GM13976 (cell line): ENCODE results near the gene TLDC2.
"Not testable (repeated sequence)": the region's sequence is repeated elsewhere in the genome, so short reads cannot be mapped to it uniquely, and the experiment has no call there.

Experiments used
- DNase-seq: peaks from one replicate; pipeline ENCODE4 v3.0.0; 2012; ENCODE audit warnings: low spot score
- in situ Hi-C: fragments of 300-500 bp; cut with MboI; formaldehyde crosslinking; loops from one replicate; pipeline ENCODE4 v1.12.0; 2022; ENCODE audit warnings: low sequenced_read_pairs, mixed read lengths, inconsistent platforms; ENCODE audit not compliant: unreplicated experiment
- TF ChIP-seq, protein P1 (sequence below): IDR thresholded peaks from 2 replicates; pipeline ENCODE4 v1.5.1; 2012; ENCODE audit warnings: borderline replicate concordance, mild to moderate bottlenecking; ENCODE audit not compliant: insufficient read depth; ENCODE audit errors: extremely low read depth, missing control alignments, control extremely low read depth

The TLDC2 gene

DNA sequence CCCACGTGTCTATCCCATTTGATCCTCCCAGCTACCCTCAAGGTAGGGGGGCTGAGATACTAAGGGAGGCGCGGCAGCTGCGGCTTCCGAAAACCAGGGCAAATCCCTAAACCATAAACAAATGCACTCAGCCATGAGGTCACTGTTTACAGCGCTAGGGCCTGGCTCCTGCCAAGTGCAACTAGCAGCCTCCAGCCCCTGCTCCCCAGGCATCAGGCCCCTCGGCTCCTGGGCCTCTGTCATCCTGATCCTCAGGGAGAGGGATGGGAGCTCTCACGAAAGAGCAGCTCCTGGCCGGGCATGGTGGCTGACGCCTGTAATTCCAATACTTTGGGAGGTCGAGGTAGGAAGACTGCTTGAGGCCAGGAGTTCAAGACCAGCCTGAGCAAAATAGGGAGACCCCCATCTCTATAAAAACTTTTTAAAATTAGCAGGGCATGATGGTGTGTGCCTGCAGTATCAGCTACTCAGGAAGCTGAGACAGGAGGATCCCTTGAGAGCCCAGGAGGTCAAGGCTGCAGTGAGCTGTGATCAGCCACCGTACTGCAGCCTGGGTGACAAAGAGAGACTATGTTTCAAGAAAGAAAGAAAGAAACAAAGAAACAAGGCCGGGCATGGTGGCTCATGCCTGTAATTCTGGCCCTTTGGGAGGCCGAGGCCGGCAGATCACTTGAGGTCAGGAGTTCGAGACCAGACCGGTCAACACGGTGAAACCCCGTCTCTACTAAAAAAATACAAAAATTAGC is 42.5 kb upstream of the TLDC2 start:
- TF ChIP-seq, protein P1, sequence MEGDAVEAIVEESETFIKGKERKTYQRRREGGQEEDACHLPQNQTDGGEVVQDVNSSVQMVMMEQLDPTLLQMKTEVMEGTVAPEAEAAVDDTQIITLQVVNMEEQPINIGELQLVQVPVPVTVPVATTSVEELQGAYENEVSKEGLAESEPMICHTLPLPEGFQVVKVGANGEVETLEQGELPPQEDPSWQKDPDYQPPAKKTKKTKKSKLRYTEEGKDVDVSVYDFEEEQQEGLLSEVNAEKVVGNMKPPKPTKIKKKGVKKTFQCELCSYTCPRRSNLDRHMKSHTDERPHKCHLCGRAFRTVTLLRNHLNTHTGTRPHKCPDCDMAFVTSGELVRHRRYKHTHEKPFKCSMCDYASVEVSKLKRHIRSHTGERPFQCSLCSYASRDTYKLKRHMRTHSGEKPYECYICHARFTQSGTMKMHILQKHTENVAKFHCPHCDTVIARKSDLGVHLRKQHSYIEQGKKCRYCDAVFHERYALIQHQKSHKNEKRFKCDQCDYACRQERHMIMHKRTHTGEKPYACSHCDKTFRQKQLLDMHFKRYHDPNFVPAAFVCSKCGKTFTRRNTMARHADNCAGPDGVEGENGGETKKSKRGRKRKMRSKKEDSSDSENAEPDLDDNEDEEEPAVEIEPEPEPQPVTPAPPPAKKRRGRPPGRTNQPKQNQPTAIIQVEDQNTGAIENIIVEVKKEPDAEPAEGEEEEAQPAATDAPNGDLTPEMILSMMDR = no peak
- in situ Hi-C loops = no loop called here
- DNase-seq = no peak

DNA sequence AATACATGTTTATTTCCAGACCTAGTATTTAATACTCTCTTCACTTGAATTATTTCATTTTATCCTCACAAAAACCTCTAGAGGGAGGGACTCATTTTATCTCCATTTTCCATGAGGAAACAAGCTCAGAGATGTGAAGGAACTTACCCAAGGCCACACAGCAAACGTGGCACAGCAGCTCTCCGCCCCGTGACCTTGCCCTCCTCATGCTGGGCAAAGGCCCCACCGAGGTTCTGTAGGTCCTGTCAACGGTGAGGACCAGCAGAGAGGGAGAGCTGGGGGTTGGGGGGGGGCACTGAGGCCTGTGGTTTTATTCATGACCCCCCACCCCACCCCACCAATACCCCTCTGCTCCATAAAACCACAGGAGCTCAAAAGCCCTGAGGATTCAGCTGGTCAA is 40.9 kb upstream of the TLDC2 start:
- no peak for DNase-seq
- TF ChIP-seq, protein P1 = no peak
- in situ Hi-C loops = no loop called here

DNA sequence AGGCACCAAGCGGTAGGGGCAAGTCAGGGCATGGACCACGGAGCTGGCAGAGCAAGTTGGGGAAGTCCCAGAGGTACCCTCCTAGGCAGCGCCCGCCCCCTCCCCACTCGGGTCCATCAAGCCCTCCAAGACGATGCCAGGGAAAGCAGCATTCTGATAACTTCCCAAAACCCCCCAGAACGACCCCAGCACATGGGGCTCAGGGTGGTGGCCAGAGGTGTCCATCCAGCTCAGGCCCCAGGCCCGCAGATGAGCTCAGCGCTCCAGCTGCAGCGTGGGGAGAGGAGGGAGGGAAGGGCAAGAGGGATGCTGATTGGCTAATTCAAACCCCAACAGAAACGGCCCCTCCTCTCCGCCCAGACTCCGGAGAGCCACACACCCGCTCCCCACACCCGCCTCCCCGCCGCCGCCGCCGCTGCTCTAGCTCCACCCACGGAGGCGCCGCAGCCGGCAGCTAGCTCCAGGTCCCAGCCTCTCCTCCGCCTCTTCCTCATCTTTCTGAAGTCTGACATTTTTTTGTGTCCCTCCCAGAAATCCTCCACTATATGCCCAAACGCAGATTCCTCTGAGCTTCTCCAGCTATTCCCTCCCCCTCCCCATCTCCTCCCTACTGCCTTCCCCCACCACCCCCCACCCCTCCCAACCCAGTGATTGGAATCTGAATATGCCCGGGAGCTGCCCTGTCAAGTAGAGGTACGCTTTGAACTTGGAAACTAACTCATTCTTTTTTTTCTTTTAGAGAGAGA is 40.3 kb upstream of the TLDC2 start:
- TF ChIP-seq, protein P1 = no peak
- peak; percentile 98 for DNase-seq
- in situ Hi-C loops = no loop called here

DNA sequence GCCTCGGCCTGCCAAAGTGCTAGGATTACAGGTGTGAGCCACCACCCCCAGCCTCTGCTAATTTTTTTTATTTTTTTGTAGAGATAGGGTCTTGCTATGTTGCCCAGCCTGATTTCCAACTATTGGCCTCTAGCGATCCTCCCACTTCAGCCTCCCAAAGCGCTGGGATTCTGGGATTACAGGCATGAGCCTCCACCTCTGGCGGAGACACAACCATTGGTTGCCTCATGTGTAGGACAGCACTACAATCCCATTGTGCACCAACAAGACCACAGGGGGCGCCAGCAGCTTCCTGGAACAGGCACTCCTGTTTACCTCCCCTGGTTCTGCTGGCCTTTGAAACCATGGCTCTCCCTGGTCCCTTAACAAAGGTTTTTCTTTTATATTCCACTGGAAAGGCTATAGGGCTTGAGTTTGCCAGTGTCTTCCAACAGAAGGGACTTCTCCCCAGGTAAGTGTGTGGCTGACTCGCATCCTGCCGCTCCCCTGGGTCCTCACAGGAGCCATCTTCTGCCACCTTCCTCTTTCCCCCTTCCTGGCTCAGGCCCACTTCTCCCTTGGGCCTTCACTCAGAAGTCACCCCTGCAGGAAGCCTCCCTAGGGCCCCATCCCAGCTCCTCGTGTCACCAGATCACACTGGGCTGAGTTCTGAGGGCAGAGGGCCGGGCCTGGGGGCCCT is 39.2 kb upstream of the TLDC2 start:
- TF ChIP-seq, protein P1 = peak; percentile 78
- in situ Hi-C loops = no loop called here
- DNase-seq = peak; percentile 81

DNA sequence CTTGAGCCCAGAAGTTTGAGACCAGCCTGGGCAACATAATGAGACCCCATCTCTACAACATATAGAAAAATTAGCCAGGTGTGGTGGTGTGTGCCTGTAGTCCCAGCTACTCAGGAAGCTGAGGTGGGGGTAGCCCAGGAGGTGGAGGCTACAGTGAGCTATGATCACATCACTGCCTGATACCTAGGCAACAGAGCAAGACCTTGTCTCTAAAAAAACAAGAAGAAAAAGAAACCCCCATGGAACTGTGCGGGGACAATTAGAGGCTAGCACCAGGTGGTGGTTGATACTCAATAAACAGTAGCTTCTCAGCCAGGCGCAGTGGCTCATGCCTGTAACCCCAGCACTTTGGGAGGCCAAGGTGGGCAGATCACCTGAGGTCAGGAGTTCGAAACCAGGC is 37.6 kb upstream of the TLDC2 start:
- in situ Hi-C loops, DNase-seq: not testable (repeated sequence)

DNA sequence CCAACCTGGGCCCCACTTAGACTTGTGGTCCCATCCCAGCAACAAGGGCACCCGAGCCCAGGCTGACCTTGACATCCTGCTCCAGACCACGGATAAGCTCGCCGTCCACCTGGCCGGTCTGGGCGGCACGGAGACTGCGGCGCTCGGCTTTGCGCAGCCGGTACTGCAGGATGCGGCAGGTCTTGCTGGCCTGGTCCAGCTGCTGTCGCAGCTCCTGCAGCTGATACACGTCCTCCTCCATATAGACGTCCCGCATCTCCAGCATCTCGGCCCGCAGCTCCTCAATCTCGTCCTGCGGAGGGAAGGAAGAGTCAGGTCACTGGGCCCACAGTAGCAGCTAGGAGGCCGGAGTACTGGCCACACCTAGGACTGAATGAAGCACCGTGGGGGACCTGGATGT is 36.8 kb upstream of the TLDC2 start:
- DNase-seq = no peak
- TF ChIP-seq, protein P1 = no peak
- in situ Hi-C loops = no loop called here

DNA sequence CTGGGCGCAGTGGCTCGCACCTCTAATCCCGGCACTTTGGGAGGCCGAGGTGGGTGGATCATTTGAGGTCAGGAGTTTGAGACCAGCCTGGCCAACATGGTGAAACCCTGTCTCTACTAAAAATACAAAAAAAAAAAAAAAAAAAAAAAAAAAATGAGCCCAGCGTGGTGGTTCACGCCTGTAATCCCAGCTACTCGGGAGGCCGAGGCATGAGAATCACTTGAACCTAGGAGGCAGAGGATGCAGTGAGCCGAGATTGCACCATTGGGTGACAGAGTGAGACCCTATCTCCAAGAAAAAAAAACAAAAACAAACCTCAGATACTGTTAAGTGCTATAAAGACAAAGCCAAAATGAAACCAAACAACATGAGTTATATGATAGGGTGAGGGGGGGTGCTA is 34.9 kb upstream of the TLDC2 start:
- in situ Hi-C loops, DNase-seq: not testable (repeated sequence)
